K562 (cell line): ENCODE results near the gene PDE6B. TPM values are rescaled to one million over a fixed set of nuclear protein-coding genes. Genes with fewer than 3 reads are reported as not detected.

Experiments
- ATAC-seq: fragments of 200-7000 bp; cut with Tn5 transposase; 3 replicates; pipeline ENCODE4 v1.9.1; 2020; ENCODE audit warnings: moderate library complexity
- BruUV-seq: library from RNA; stranded (reverse); fragments of 400-500 nt; replicated peaks from 2 replicates; lab custom pipeline; 2021; lab: Mats Ljungman, UMichigan
- CTCF ChIA-PET: fragments of 300-600 bp; formaldehyde crosslinking; extraction: SDS; loops from one replicate; lab custom pipeline; 2021; ENCODE audit warnings: low intra/inter-chr PET ratio; lab: Yijun Ruan, JAX
- POLR2A ChIA-PET: fragments of 300-600, 350-650 bp; sonication (Branson Sonifier 250); formaldehyde crosslinking; extraction: SDS; loops from one replicate; lab custom pipeline; 2021; ENCODE audit warnings: antibody characterized with exemption, inconsistent platforms; lab: Yijun Ruan, JAX
- DNase-seq, 4 experiments: peaks; one replicate each; pipeline versions ENCODE4 v3.0.0 to v3.0.0-alpha.2; 2011 to 2018; ENCODE audit warnings: low spot score in 3 of 4, mixed read lengths in 3 of 4; ENCODE audit errors: extremely low read depth in 1 of 4
- FAIRE-seq: peaks from 2 replicates; lab custom pipeline; 2011; peaks lifted over from hg19 to GRCh38; lab: Jason Lieb, UNC
- H2AFZ ChIP-seq: 2 replicates; pipeline ENCODE4 v1.6.0; 2011; ENCODE audit warnings: low read depth, low read length, control low read depth, inconsistent platforms
- H3K27ac ChIP-seq: fragments of 200-600 bp; 3 replicates; pipeline ENCODE4 v1.8.0; 2011; ENCODE audit warnings: low read depth, mild to moderate bottlenecking, control low read depth, inconsistent platforms, low read length, moderate library complexity, mixed read lengths; ENCODE audit errors: extremely low read depth
- H3K27me3 ChIP-seq, 2 experiments: fragments of 300-600 bp in 1 of 2; 2 replicates in 1 of 2; 3 replicates in 1 of 2; pipeline versions ENCODE4 v1.6.0 to v1.8.0; 2011; ENCODE audit warnings: inconsistent platforms in 2 of 2, low read length in 2 of 2, mild to moderate bottlenecking in 1 of 2, mixed read lengths in 1 of 2, moderate library complexity in 1 of 2; ENCODE audit not compliant: control insufficient read depth in 2 of 2, insufficient read depth in 2 of 2
- H3K36me3 ChIP-seq: fragments of 300-600 bp; 3 replicates; pipeline ENCODE4 v1.8.0; 2011; ENCODE audit warnings: mild to moderate bottlenecking, low read length, inconsistent platforms; ENCODE audit not compliant: control insufficient read depth, insufficient read depth
- H3K4me1 ChIP-seq, 2 experiments: fragments of 200-600 bp in 1 of 2; replicated peaks in 1 of 2; 2 replicates in 1 of 2; 3 replicates in 1 of 2; pipeline versions ENCODE4 v1.5.1 to v1.8.0; 2011; ENCODE audit warnings: inconsistent platforms in 2 of 2, low read length in 2 of 2, mild to moderate bottlenecking in 1 of 2, mixed read lengths in 1 of 2, moderate library complexity in 1 of 2; ENCODE audit not compliant: control insufficient read depth in 2 of 2, insufficient read depth in 2 of 2
- H3K4me2 ChIP-seq: 2 replicates; pipeline ENCODE4 v1.6.1; 2011; ENCODE audit warnings: low read length, control low read depth, inconsistent platforms, mixed read lengths; ENCODE audit not compliant: insufficient read depth
- H3K4me3 ChIP-seq: fragments of 200-600 bp; sonication (generic), shearing (Covaris generic); 2 replicates; pipeline ENCODE4 v1.5.1; 2016; ENCODE audit warnings: control low read depth, inconsistent platforms
- H3K79me2 ChIP-seq: fragments of 200-600 bp; 3 replicates; pipeline ENCODE4 v1.8.0; 2011; ENCODE audit warnings: low read length, inconsistent platforms; ENCODE audit not compliant: control insufficient read depth, insufficient read depth
- H3K9ac ChIP-seq, 2 experiments: 2 replicates each; pipeline versions ENCODE4 v1.6.0 to v1.6.1; 2011; ENCODE audit warnings: low read depth in 2 of 2, low read length in 2 of 2, control low read depth in 1 of 2, inconsistent platforms in 1 of 2, mild to moderate bottlenecking in 1 of 2, mixed read lengths in 1 of 2; ENCODE audit not compliant: insufficient read depth in 1 of 2
- H3K9me1 ChIP-seq: one replicate; pipeline ENCODE4 v1.6.0; 2011; ENCODE audit warnings: inconsistent platforms, mild to moderate bottlenecking, low read length, moderate library complexity; ENCODE audit not compliant: control insufficient read depth, insufficient read depth
- H3K9me3 ChIP-seq: replicated peaks from 2 replicates; pipeline ENCODE4 v1.5.1; 2011; ENCODE audit warnings: low read depth, low read length, inconsistent platforms; ENCODE audit not compliant: control insufficient read depth, insufficient read depth
- H4K20me1 ChIP-seq: replicated peaks from 2 replicates; pipeline ENCODE4 v1.6.1; 2011; ENCODE audit warnings: low read length, inconsistent platforms, mixed read lengths; ENCODE audit not compliant: control insufficient read depth, insufficient read depth
- KDM1A ChIP-seq, 2 experiments: fragments of 450-650 bp; IDR thresholded peaks; 2 replicates each; pipeline ENCODE4 v1.6.1; 2016; ENCODE audit warnings: mild to moderate bottlenecking in 2 of 2
- KDM2B ChIP-seq: fragments of 250-450 bp; sonication (Bioruptor Pico); IDR thresholded peaks from 2 replicates; pipeline ENCODE4 v1.8.0; 2021; ENCODE audit warnings: mild to moderate bottlenecking, moderate library complexity
- MAX ChIP-seq: sonication (generic); formaldehyde crosslinking; IDR thresholded peaks from 2 replicates; pipeline ENCODE4 v1.9.0; 2022; ENCODE audit warnings: mild to moderate bottlenecking, missing genetic modification reagents
- NR0B1 ChIP-seq: fragments of 450-650 bp; IDR thresholded peaks from one replicate; pipeline ENCODE4 v1.6.1; 2018; ENCODE audit warnings: mild to moderate bottlenecking, moderate library complexity; ENCODE audit not compliant: partially characterized antibody
- NR4A1 ChIP-seq, 2 experiments: fragments of 250-450 bp in 1 of 2; fragments of 450-650 bp in 1 of 2; sonication (Bioruptor Pico) in 1 of 2; IDR thresholded peaks; 2 replicates each; pipeline versions ENCODE4 v1.4.0 to v1.6.1; 2016 to 2020; ENCODE audit warnings: mild to moderate bottlenecking in 2 of 2, missing compliant biosample characterization in 1 of 2, missing genetic modification characterization in 1 of 2, moderate library complexity in 1 of 2
- PREB ChIP-seq: sonication (generic); formaldehyde crosslinking; IDR thresholded peaks from 2 replicates; pipeline ENCODE4 v1.8.1; 2023; ENCODE audit warnings: mild to moderate bottlenecking, missing genetic modification reagents
- SUPT5H ChIP-seq: fragments of 450-650 bp; IDR thresholded peaks from 2 replicates; pipeline ENCODE4 v1.6.1; 2016
- TBL1XR1 ChIP-seq, 2 experiments: IDR thresholded peaks; 2 replicates each; pipeline ENCODE4 v1.6.1; 2012; ENCODE audit warnings: improper control_type of control experiment in 2 of 2, low read length in 2 of 2, mild to moderate bottlenecking in 1 of 2
- ZKSCAN8 ChIP-seq: fragments of 200-800 bp; sonication (Bioruptor generic); IDR thresholded peaks from 2 replicates; pipeline ENCODE4 v1.6.1; 2016; ENCODE audit warnings: missing genetic modification characterization, missing compliant biosample characterization
- ZNF175 ChIP-seq: fragments of 200-800 bp; sonication (Bioruptor generic); IDR thresholded peaks from 2 replicates; pipeline ENCODE4 v1.6.1; 2016; ENCODE audit warnings: low read depth, mild to moderate bottlenecking, missing genetic modification characterization, missing compliant biosample characterization
- ZNF274 ChIP-seq: IDR thresholded peaks from 2 replicates; pipeline ENCODE4 v1.6.1; 2011; ENCODE audit warnings: low read depth, mild to moderate bottlenecking, low read length, moderate library complexity, borderline replicate concordance
- ZNF316 ChIP-seq: fragments of 450-650 bp; IDR thresholded peaks from 2 replicates; pipeline ENCODE4 v1.6.1; 2016
- ZNF449 ChIP-seq: fragments of 250-450 bp; sonication (Bioruptor Pico); IDR thresholded peaks from 2 replicates; pipeline ENCODE4 v1.8.0; 2022; ENCODE audit warnings: moderate library complexity, mild to moderate bottlenecking, inconsistent platforms
- WGBS: fragments of 100-300 bp; shearing (Covaris generic); methylation state at CpG from one replicate; pipeline ENCODE4 v1.1.6; 2016; ENCODE audit warnings: low coverage, mixed read lengths; ENCODE audit not compliant: insufficient coverage; ENCODE audit errors: missing lambda C conversion rate; 5-methylcytosine and 5-hydroxymethylcytosine counted together
- in situ Hi-C: fragments of 300-500 bp; cut with MboI; formaldehyde crosslinking; loops from 4 replicates; pipeline ENCODE4 v1.15.0; 2018; ENCODE audit warnings: inconsistent platforms, mixed read lengths
- intact Hi-C: fragments of 100-400 bp; cut with micrococcal nuclease; formaldehyde crosslinking; loops from 2 replicates; pipeline ENCODE4 v1.14.2; 2022
- polyA plus RNA-seq, 8 experiments: library from polyadenylated mRNA; depleted of rRNA in 4 of 8; stranded (reverse) in 5 of 8; unstranded in 3 of 8; fragments of >200 nt; fragmentation: Nextera tagmentation in 2 of 8; fragmentation: Illumina TruSeq in 1 of 8; extraction: Ambion mirVana in 2 of 8; extraction: Trizol in 1 of 8; gene quantifications; 2 replicates each; pipeline versions ENCODE4 v1.2.1 to v1.2.3, GENCODE V29; 2011 to 2014; ENCODE audit warnings: inconsistent platforms in 1 of 8, missing spikeins in 1 of 8
- total RNA-seq, 7 experiments: library from RNA; depleted of rRNA in 6 of 7; stranded (reverse); fragments of >200 nt in 6 of 7; fragmentation: Illumina TruSeq in 2 of 7; extraction: Trizol in 2 of 7; gene quantifications; 2 replicates each; pipeline versions ENCODE4 v1.2.1 to v1.2.3, GENCODE V29; 2011 to 2021; ENCODE audit warnings: low replicate concordance in 1 of 7

PDE6B gene
- total and polyA plus RNA-seq, 9 of the 15 experiments (the other 6 are each of a cell fraction or from before 2014, with no cell fraction given) = 0.04 TPM; not detected in 8

GRCh38 chr4:684623-685327, 59.4 kb downstream of the PDE6B start:
- peak; percentile 69 for FAIRE-seq
- Histone ChIP-seq H3K9me3 (no peaks in the 10 kb centered on the region), H3K4me2 (no peak overlapping the region), H3K36me3 (no peaks in the 10 kb centered on the region), H3K4me1 (peaks cover 25 to 93% of the 10 kb centered on the region in 2 experiments), H3K9me1 (no peaks in the 10 kb centered on the region), H4K20me1 (0 out of 2 replicates have a peak, but pooled peaks cover 4% of the 10 kb centered on the region), H3K9ac (peak overlapping the region in 1 of 2 experiments; percentile 68; a peak in 2 of 4 replicates), H3K27ac (no peak overlapping the region)
- 73% methylated on average over 17 of the region's 21 CpGs for WGBS
- ChIA-PET CTCF (interaction anchor here (0.6 kb wide), 1 partner anchor 10 kb away, joined by 5 read pairs; the partner anchor contains the start of genes ATP5ME and MYL5), POLR2A (interaction anchor here (0.5 kb wide), 1 partner anchor 1985 kb away, joined by 3 read pairs; no protein-coding TSS in a partner anchor)
- ATAC-seq = no peak
- in situ Hi-C loops = no loop called here
- TF ChIP-seq PREB (no peak), ZNF175 (CRISPR knock-in tag) (no peak), KDM2B (CRISPR knock-in tag) (no peak), ZNF449 (CRISPR knock-in tag) (no peak), ZNF274 (no peak), ZKSCAN8 (CRISPR knock-in tag) (no peak), NR0B1 (no peak), KDM1A (IDR thresholded peaks at IDR 0.05) (peak in 1 of 2 experiments; percentile 21; a peak in 1 of 4 replicates), TBL1XR1 (IDR thresholded peaks at IDR 0.05; ENCODE audit: low read length in 2 of 2) (no peak), MAX (CRISPR knock-in tag) (peak; percentile 33; the same call in 1 of the 2 replicates), SUPT5H (no peak), ZNF316 (no peak), NR4A1 (CRISPR knock-in tag; IDR thresholded peaks at IDR 0.05) (no peak), NR4A1 (tag; IDR thresholded peaks at IDR 0.05) (no peak)
- TF ChIP-seq, all 486 proteins: peak for 2
- DNase-seq = no peak
- BruUV-seq = no TSS peak
- peaks cover 7% of the 10 kb centered on the region; the same call in 2 of the 3 replicates for H3K79me2 ChIP-seq
- intact Hi-C loops = loop anchor here (5.0 to 10.0 kb wide), 3 partner anchors 50 to 300 kb away; partner anchors contain the start of gene IDUA
- no peak overlapping the region for H2AFZ ChIP-seq
- no peaks in the 10 kb centered on the region for H3K27me3 ChIP-seq
- no peak overlapping the region for H3K4me3 ChIP-seq
